ENCODE data around the gene UBASH3B. TPM values are rescaled to one million over a fixed set of nuclear protein-coding genes. Genes with fewer than 3 reads are reported as not detected.

UBASH3B gene
- total RNA-seq, 1 donor, result 21.4 TPM

- DNase-seq (ENCODE audit: insufficient read length, low spot score, missing footprints), result no peak
- Histone ChIP-seq H3K9me3 (ENCODE audit: low read depth, low read length) (no peaks in the 10 kb centered on the region), H3K27ac (ENCODE audit: low read depth, low read length) (no peak overlapping the region), H3K27me3 (ENCODE audit: insufficient read depth, low read length) (peaks cover 5% of the 10 kb centered on the region), H3K79me2 (ENCODE audit: insufficient read depth, low read length) (no peaks in the 10 kb centered on the region), H3K4me3 (ENCODE audit: insufficient read depth, low read length) (no peak overlapping the region), H2AFZ (ENCODE audit: low read length) (no peak overlapping the region), H4K20me1 (ENCODE audit: insufficient read depth, low read length) (no peaks in the 10 kb centered on the region), H3K36me3 (ENCODE audit: insufficient read depth, low read length) (no peaks in the 10 kb centered on the region), H3K4me2 (ENCODE audit: insufficient read depth, low read length) (no peak overlapping the region), H3K4me1 (ENCODE audit: insufficient read depth, low read length) (no peaks in the 10 kb centered on the region)
- TF ChIP-seq CTCF (IDR thresholded peaks at IDR 0.05; ENCODE audit: extremely low read depth, low read depth, low read length), result no peak
These were observed 182.2 kb downstream of the UBASH3B start for GRCh38 chr11:122837528-122838346.

- Histone ChIP-seq H3K9me3 (ENCODE audit: low read depth, low read length) (no peaks in the 10 kb centered on the region), H3K4me3 (ENCODE audit: insufficient read depth, low read length) (no peak overlapping the region), H3K27ac (ENCODE audit: low read depth, low read length) (no peak overlapping the region), H4K20me1 (ENCODE audit: insufficient read depth, low read length) (no peaks in the 10 kb centered on the region), H3K36me3 (ENCODE audit: insufficient read depth, low read length) (no peaks in the 10 kb centered on the region), H3K79me2 (ENCODE audit: insufficient read depth, low read length) (no peaks in the 10 kb centered on the region), H3K4me2 (ENCODE audit: insufficient read depth, low read length) (no peak overlapping the region), H3K4me1 (ENCODE audit: insufficient read depth, low read length) (no peaks in the 10 kb centered on the region), H2AFZ (ENCODE audit: low read length) (no peak overlapping the region), H3K27me3 (ENCODE audit: insufficient read depth, low read length) (peaks cover 4% of the 10 kb centered on the region)
- no peak for DNase-seq (ENCODE audit: insufficient read length, low spot score, missing footprints)
- no peak for TF ChIP-seq CTCF (IDR thresholded peaks at IDR 0.05; ENCODE audit: extremely low read depth, low read depth, low read length)
These were observed 188.0 kb downstream of the UBASH3B start for GRCh38 chr11:122843281-122844141.

GRCh38 chr11:122847466-122847865, 191.9 kb downstream of the UBASH3B start:
- Histone ChIP-seq H3K9me3 (ENCODE audit: low read depth, low read length) (no peaks in the 10 kb centered on the region), H3K27me3 (ENCODE audit: insufficient read depth, low read length) (peaks cover 3% of the 10 kb centered on the region), H3K79me2 (ENCODE audit: insufficient read depth, low read length) (no peaks in the 10 kb centered on the region), H3K27ac (ENCODE audit: low read depth, low read length) (no peak overlapping the region), H3K36me3 (ENCODE audit: insufficient read depth, low read length) (no peaks in the 10 kb centered on the region), H3K4me2 (ENCODE audit: insufficient read depth, low read length) (no peak overlapping the region), H3K4me1 (ENCODE audit: insufficient read depth, low read length) (peaks cover 12% of the 10 kb centered on the region), H4K20me1 (ENCODE audit: insufficient read depth, low read length) (no peaks in the 10 kb centered on the region), H2AFZ (ENCODE audit: low read length) (no peak overlapping the region), H3K4me3 (ENCODE audit: insufficient read depth, low read length) (no peak overlapping the region)
- TF ChIP-seq CTCF (IDR thresholded peaks at IDR 0.05; ENCODE audit: extremely low read depth, low read depth, low read length), result no peak
- DNase-seq (ENCODE audit: insufficient read length, low spot score, missing footprints), result no peak

- Histone ChIP-seq H3K9me3 (ENCODE audit: low read depth, low read length) (no peaks in the 10 kb centered on the region), H3K4me1 (ENCODE audit: insufficient read depth, low read length) (peaks cover 12% of the 10 kb centered on the region), H3K79me2 (ENCODE audit: insufficient read depth, low read length) (no peaks in the 10 kb centered on the region), H3K4me3 (ENCODE audit: insufficient read depth, low read length) (no peak overlapping the region), H2AFZ (ENCODE audit: low read length) (no peak overlapping the region), H3K4me2 (ENCODE audit: insufficient read depth, low read length) (no peak overlapping the region), H3K36me3 (ENCODE audit: insufficient read depth, low read length) (no peaks in the 10 kb centered on the region), H4K20me1 (ENCODE audit: insufficient read depth, low read length) (no peaks in the 10 kb centered on the region), H3K27me3 (ENCODE audit: insufficient read depth, low read length) (peaks cover 3% of the 10 kb centered on the region), H3K27ac (ENCODE audit: low read depth, low read length) (no peak overlapping the region)
- no peak for TF ChIP-seq CTCF (IDR thresholded peaks at IDR 0.05; ENCODE audit: extremely low read depth, low read depth, low read length)
- DNase-seq (ENCODE audit: insufficient read length, low spot score, missing footprints), result no peak
These were observed 192.7 kb downstream of the UBASH3B start for GRCh38 chr11:122848186-122848585.

All from osteoblast (primary cell).